ENCODE results near the gene HOXA11. TPM values are rescaled to one million over a fixed set of nuclear protein-coding genes. Genes with fewer than 3 reads are reported as not detected.

The HOXA11 gene
- total RNA-seq, 1 donor from 2014 or later: not detected

GRCh38 chr7:27148756-27149641 is 36.0 kb downstream of the HOXA11 start:
- Histone ChIP-seq H3K4me3 (ENCODE audit: low read depth, low read length) (no peak overlapping the region), H3K36me3 (ENCODE audit: control insufficient read depth, insufficient read depth, low read length) (no peaks in the 10 kb centered on the region), H3K27me3 (ENCODE audit: control insufficient read depth, insufficient read depth, low read length) (peaks cover 86% of the 10 kb centered on the region)
- TF ChIP-seq, protein P1, sequence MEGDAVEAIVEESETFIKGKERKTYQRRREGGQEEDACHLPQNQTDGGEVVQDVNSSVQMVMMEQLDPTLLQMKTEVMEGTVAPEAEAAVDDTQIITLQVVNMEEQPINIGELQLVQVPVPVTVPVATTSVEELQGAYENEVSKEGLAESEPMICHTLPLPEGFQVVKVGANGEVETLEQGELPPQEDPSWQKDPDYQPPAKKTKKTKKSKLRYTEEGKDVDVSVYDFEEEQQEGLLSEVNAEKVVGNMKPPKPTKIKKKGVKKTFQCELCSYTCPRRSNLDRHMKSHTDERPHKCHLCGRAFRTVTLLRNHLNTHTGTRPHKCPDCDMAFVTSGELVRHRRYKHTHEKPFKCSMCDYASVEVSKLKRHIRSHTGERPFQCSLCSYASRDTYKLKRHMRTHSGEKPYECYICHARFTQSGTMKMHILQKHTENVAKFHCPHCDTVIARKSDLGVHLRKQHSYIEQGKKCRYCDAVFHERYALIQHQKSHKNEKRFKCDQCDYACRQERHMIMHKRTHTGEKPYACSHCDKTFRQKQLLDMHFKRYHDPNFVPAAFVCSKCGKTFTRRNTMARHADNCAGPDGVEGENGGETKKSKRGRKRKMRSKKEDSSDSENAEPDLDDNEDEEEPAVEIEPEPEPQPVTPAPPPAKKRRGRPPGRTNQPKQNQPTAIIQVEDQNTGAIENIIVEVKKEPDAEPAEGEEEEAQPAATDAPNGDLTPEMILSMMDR (IDR thresholded peaks at IDR 0.05; ENCODE audit: insufficient read depth, low read length, severe bottlenecking): no peak
- DNase-seq (ENCODE audit: low read depth): no peak
- FAIRE-seq: no peak

DNA sequence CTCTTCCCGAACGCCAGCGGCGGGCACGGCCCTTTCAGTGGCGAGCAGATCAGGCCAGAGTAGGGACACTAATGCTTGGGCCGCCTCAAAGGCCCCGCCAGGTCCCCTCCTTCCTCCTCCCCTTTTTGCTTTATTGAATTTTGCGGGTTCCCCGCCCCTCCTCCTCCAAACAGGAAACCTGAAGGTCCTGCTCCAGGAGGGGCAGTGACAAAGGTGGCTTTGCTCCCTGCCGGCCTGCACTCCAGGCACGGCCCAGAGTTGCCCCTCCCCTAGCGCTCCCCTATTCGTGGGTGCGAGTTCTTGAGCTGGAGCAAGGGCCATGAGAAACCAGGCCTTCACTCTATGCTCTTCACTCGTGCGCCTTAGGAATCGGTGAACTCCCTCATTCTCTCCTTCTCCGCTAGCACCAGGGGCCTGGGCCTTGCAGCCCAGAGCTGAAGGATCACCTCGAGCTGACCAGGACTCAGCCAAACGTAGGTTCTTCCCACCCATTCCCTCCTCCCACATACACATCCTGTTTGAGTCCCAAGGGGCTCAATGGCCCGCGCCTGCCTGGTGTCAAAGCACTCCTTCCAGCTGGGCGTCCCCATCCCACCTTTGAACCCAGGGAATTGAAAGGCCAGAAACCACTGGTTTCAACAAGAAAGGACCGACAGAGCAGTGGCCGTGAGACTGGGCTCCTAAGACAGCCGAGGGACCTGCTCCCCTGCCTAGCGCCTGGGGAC is 36.8 kb downstream of the HOXA11 start:
- DNase-seq (ENCODE audit: low read depth): no peak
- Histone ChIP-seq H3K27me3 (ENCODE audit: control insufficient read depth, insufficient read depth, low read length) (peaks cover 86% of the 10 kb centered on the region), H3K4me3 (ENCODE audit: low read depth, low read length) (no peak overlapping the region), H3K36me3 (ENCODE audit: control insufficient read depth, insufficient read depth, low read length) (no peaks in the 10 kb centered on the region)
- TF ChIP-seq, protein P1 (IDR thresholded peaks at IDR 0.05; ENCODE audit: insufficient read depth, low read length, severe bottlenecking): no peak
- no peak for FAIRE-seq

GRCh38 chr7:27147199-27148030 is 37.6 kb downstream of the HOXA11 start, which contains the start of gene HOXA6:
TSS of gene HOXA6 (minus strand) at chr7:27147774. CDS start at chr7:27147749, 25 bp downstream.
- TF ChIP-seq, protein P1 (IDR thresholded peaks at IDR 0.05; ENCODE audit: insufficient read depth, low read length, severe bottlenecking): no peak
- H3K27me3 ChIP-seq (ENCODE audit: control insufficient read depth, insufficient read depth, low read length): peaks cover 86% of the 10 kb centered on the region
- no peak within 1 kb of the TSS for H3K4me3 ChIP-seq (ENCODE audit: low read depth, low read length)
- H3K36me3 ChIP-seq (ENCODE audit: control insufficient read depth, insufficient read depth, low read length): no peaks in the 10 kb centered on the region
- FAIRE-seq (no peak), DNase-seq (ENCODE audit: low read depth) (no peak)

DNA sequence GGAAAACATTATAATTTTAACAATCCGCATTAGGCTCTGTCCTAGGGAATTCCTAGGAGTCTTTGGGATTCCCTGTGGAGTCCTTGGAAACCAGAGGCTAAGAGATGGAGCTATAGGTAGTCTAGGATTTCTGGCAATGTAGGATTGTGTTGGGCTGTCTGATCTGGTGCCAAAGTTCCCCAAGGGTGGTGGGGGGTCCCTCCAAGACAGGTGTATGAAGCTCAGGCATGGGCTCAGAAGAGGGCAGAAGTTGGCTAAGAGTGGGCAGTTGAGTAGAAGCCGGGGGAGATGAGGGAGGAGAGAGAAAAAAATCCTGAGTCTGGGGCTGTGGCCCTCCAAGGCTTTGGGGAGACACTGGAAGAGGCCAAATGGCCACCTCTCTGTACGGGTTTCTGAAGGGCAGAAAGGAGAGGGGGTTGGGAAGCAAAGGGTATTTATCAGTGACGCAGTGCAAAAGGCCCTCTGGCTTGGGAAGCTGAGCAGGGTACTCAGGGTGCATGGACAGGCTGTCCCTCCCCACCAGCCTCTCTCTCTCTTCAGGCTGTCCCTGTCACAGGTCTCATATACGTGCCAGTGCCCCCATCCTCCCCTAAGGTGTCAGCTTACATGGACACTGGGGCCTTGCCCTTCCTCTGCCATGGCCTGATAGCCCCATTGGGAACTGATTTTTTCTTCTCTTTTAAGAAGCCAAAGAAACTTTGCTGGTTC is 38.4 kb downstream of the HOXA11 start:
- no peaks in the 10 kb centered on the region for H3K36me3 ChIP-seq (ENCODE audit: control insufficient read depth, insufficient read depth, low read length)
- no peak overlapping the region for H3K4me3 ChIP-seq (ENCODE audit: low read depth, low read length)
- TF ChIP-seq, protein P1 (IDR thresholded peaks at IDR 0.05; ENCODE audit: insufficient read depth, low read length, severe bottlenecking): no peak
- FAIRE-seq (no peak), DNase-seq (ENCODE audit: low read depth) (no peak)
- peaks cover 86% of the 10 kb centered on the region for H3K27me3 ChIP-seq (ENCODE audit: control insufficient read depth, insufficient read depth, low read length)

- TF ChIP-seq, protein P1 (IDR thresholded peaks at IDR 0.05; ENCODE audit: insufficient read depth, low read length, severe bottlenecking): no peak
- FAIRE-seq: peak; percentile 13
- Histone ChIP-seq H3K36me3 (ENCODE audit: control insufficient read depth, insufficient read depth, low read length) (no peaks in the 10 kb centered on the region), H3K4me3 (ENCODE audit: low read depth, low read length) (no peak overlapping the region), H3K27me3 (ENCODE audit: control insufficient read depth, insufficient read depth, low read length) (peaks cover 86% of the 10 kb centered on the region)
- no peak for DNase-seq (ENCODE audit: low read depth)
Measured at GRCh38 chr7:27145914-27146412, 39.1 kb downstream of the HOXA11 start.

Measured in bronchial epithelial cell (primary cell).